Measurements from ENCODE around the gene TBX19. TPM values are rescaled to one million over a fixed set of nuclear protein-coding genes. Genes with fewer than 3 reads are reported as not detected.

TBX19 gene
- total RNA-seq, 1 donor from 2014 or later, result 0.33 TPM

DNA sequence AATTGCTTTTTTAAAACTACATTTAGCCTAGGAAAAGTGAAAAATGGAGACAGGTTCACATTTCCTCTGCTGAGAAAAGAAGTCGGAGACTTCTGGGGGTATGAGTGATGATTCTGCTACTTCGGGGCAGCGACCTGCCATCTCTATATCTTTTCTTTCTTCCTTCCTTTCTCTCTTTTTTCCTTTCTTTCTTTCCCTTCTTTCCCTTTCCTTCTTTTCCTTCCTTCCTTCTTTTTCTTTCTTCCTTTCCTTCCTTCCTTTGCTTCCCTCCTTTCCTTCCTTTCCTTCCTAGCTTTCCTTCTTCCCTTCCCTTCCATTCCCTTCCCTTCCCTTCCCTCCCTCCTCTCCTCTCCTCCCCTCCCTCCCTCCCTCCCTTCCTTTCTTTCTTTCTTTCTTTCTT is 17.8 kb downstream of the TBX19 start:
- no peak for DNase-seq
- Histone ChIP-seq H3K27ac (replicated peaks) (no peak overlapping the region), H3K36me3 (no peaks in the 10 kb centered on the region), H3K4me3 (no peak overlapping the region), H3K9me3 (replicated peaks) (no peaks in the 10 kb centered on the region), H3K27me3 (ENCODE audit: low read depth) (no peaks in the 10 kb centered on the region), H3K4me1 (no peaks in the 10 kb centered on the region)
- intact Hi-C loops (cut with micrococcal nuclease), result no loop called here
- no peak for TF ChIP-seq CTCF (IDR thresholded peaks at IDR 0.05; ENCODE audit: borderline replicate concordance)

DNA sequence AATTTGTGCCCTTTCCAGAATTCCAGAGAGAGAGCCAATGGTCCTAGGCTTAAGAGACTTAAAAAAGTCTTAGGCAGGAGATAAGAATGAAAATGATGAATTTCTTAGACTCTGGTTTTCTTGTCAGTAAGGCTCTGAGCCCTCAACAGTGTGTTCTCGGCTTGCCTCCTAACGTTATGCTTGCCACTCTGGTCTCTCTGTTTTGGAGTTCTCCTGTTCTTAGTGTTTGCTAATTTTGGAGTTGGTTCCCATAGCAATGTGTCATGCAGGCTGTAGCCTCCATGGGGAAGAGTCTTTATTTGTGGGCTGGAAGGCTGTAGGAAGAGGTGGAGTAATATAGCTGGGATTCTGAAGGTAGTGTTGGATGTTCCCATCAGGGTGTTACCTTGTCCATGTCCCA is 19.9 kb downstream of the TBX19 start:
- TF ChIP-seq CTCF (IDR thresholded peaks at IDR 0.05; ENCODE audit: borderline replicate concordance), result no peak
- intact Hi-C loops (cut with micrococcal nuclease), result no loop called here
- H3K36me3 ChIP-seq, result no peaks in the 10 kb centered on the region
- H3K9me3 ChIP-seq (replicated peaks), result no peaks in the 10 kb centered on the region
- H3K4me3 ChIP-seq, result no peak overlapping the region
- DNase-seq, result no peak
- H3K27ac ChIP-seq (replicated peaks), result no peak overlapping the region
- H3K27me3 ChIP-seq (ENCODE audit: low read depth), result no peaks in the 10 kb centered on the region
- no peaks in the 10 kb centered on the region for H3K4me1 ChIP-seq

DNA sequence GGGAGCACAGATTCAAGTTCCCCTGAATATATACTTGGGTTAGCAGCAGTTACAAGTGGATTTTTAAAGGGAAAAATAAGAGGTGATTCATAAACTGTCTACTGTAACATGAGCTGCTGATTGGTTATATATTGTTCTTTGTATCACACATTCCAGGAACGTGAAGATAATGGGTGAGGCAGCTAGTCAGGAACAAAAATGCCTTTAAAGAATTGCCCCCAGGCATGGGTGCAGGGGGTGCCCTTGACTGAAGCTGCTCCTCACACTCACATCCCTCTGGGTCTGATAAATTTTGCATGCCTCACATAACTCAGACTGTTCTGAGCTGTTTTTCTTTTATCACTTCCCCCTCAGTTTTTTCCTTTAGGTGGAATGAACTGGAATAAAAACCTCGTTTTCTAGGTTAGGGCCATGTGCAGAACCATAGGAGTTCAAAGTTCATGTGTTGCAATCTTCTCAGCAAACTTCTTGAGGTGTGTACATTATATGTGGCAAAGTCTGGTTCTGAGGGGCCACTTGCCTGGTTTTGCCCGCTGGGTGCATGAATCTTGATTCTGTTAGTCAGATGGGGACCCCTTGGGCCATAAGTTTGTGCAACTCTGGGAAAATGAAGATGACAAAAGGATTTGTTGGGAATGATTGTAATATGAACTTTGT is 21.1 kb downstream of the TBX19 start:
- TF ChIP-seq CTCF (IDR thresholded peaks at IDR 0.05; ENCODE audit: borderline replicate concordance), result no peak
- Histone ChIP-seq H3K4me1 (no peaks in the 10 kb centered on the region), H3K27me3 (ENCODE audit: low read depth) (no peaks in the 10 kb centered on the region), H3K4me3 (no peak overlapping the region), H3K27ac (replicated peaks) (no peak overlapping the region), H3K36me3 (no peaks in the 10 kb centered on the region), H3K9me3 (replicated peaks) (no peaks in the 10 kb centered on the region)
- DNase-seq, result no peak
- intact Hi-C loops (cut with micrococcal nuclease), result no loop called here

DNA sequence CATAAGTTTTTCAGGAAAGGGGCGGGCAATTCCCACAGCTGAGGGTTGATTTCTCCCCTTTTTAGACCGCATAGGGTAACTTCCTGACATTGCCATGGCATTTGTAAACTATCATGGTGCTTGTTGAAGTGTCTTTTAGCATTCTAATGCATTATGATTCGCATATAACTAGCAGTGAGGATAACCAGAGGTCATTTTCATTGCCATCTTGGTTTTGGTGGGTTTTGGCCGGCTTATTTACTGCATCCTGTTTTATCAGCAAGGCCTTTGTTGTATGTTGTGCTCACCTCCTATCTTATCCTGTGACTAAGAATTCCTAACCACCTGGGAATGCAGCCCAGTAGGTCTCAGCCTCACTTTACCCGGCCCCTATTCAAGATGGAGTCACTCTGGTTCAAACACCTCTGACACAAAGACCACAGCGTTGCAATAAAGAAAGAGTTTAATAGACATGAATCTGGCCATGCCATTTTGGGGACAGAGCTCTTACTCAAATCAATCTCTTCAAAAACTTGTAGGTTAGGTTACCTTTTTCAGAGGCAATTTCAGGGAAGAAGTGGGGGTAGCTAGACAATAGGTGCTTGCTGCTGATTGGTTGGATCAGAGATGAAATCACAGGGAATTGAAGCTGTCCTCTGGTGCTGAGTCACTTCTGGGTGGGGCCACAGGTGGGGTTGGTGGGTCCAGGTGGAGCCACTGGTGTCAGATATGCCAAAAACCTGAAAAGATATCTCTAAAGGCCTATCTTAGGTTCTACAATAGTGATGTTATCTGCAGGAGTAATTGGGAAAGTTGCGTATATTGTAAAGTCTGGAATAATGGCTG is 23.3 kb downstream of the TBX19 start:
- TF ChIP-seq CTCF (IDR thresholded peaks at IDR 0.05; ENCODE audit: borderline replicate concordance), result no peak
- Histone ChIP-seq H3K4me3 (no peak overlapping the region), H3K9me3 (replicated peaks) (no peaks in the 10 kb centered on the region), H3K27me3 (ENCODE audit: low read depth) (no peaks in the 10 kb centered on the region), H3K36me3 (peaks cover 12% of the 10 kb centered on the region), H3K4me1 (no peaks in the 10 kb centered on the region), H3K27ac (replicated peaks) (no peak overlapping the region)
- no peak for DNase-seq
- intact Hi-C loops (cut with micrococcal nuclease), result no loop called here

- Histone ChIP-seq H3K27me3 (ENCODE audit: low read depth) (no peaks in the 10 kb centered on the region), H3K36me3 (peaks cover 12% of the 10 kb centered on the region), H3K4me1 (no peaks in the 10 kb centered on the region), H3K9me3 (replicated peaks) (no peaks in the 10 kb centered on the region), H3K4me3 (no peak overlapping the region), H3K27ac (replicated peaks) (no peak overlapping the region)
- TF ChIP-seq CTCF (IDR thresholded peaks at IDR 0.05; ENCODE audit: borderline replicate concordance), result no peak
- intact Hi-C loops (cut with micrococcal nuclease), result no loop called here
- DNase-seq, result no peak
Measured at GRCh38 chr1:168304865-168305264, 24.2 kb downstream of the TBX19 start.

Data from left ventricle myocardium inferior (tissue), 1 donor.